ENCODE results near the gene RAPGEF2.

RAPGEF2 gene

GRCh38 chr4:159146488-159146887 is 43.6 kb downstream of the RAPGEF2 start:
- TF ChIP-seq, protein P1, sequence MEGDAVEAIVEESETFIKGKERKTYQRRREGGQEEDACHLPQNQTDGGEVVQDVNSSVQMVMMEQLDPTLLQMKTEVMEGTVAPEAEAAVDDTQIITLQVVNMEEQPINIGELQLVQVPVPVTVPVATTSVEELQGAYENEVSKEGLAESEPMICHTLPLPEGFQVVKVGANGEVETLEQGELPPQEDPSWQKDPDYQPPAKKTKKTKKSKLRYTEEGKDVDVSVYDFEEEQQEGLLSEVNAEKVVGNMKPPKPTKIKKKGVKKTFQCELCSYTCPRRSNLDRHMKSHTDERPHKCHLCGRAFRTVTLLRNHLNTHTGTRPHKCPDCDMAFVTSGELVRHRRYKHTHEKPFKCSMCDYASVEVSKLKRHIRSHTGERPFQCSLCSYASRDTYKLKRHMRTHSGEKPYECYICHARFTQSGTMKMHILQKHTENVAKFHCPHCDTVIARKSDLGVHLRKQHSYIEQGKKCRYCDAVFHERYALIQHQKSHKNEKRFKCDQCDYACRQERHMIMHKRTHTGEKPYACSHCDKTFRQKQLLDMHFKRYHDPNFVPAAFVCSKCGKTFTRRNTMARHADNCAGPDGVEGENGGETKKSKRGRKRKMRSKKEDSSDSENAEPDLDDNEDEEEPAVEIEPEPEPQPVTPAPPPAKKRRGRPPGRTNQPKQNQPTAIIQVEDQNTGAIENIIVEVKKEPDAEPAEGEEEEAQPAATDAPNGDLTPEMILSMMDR (IDR thresholded peaks at IDR 0.05; ENCODE audit: insufficient read depth, missing control alignments): no peak
- FAIRE-seq: no peak
- DNase-seq (ENCODE audit: insufficient read length, low spot score): no peak

- no peak for DNase-seq (ENCODE audit: insufficient read length, low spot score)
- TF ChIP-seq, protein P1 (IDR thresholded peaks at IDR 0.05; ENCODE audit: insufficient read depth, missing control alignments): no peak
- no peak for FAIRE-seq
Measured at GRCh38 chr4:159148441-159148840, 45.6 kb downstream of the RAPGEF2 start.

- DNase-seq (ENCODE audit: insufficient read length, low spot score): no peak
- FAIRE-seq: no peak
- TF ChIP-seq, protein P1 (IDR thresholded peaks at IDR 0.05; ENCODE audit: insufficient read depth, missing control alignments): no peak
Measured at GRCh38 chr4:159149666-159150065, 46.8 kb downstream of the RAPGEF2 start.

DNA sequence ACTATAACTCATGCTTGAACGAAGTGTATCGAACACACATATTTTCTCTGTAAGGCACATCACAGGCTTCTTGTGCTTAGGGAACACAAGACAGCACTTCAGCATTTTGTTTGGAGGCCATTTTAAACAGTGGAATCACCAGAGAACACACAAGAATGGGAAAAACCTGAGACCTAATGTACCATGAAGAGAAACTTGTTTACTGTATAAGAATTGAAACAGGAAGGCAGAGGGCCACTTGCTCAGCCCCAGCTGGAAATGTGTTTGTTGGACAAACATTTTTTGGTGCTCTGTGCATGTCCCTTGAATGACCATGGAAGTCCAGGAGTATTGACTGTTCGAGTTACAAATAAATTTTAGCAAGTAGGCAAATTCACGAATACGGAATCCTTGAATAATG is 47.5 kb downstream of the RAPGEF2 start:
- DNase-seq (ENCODE audit: insufficient read length, low spot score) (no peak), FAIRE-seq (no peak)
- TF ChIP-seq, protein P1 (IDR thresholded peaks at IDR 0.05; ENCODE audit: insufficient read depth, missing control alignments): no peak

DNA sequence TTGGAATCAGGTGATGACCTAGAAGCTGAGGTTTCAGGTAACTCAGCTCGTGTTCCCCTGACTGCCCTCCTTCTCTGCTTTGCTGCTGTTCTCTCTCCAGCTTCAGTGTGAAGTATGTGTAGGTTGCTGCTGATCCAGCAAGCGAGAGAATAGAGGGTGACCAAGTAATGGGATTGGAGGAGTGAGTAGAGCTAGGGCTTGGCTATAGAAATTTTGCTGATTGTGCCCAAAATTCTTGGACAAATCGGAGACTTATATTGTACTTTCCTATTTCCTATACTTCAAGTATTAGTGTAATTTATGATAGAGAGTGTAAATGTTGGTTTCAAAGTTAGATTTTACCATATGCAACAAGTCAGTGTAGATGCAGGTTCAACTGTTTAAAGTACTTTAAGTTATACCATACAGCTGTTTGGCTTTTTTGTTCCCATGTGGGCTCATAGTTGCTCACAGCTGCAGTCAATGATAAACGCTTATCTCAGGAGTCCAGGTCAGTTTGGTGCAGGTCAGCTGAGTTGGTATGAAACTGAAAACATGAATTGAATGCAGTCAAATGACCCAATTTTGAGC is 48.0 kb downstream of the RAPGEF2 start:
- DNase-seq (ENCODE audit: insufficient read length, low spot score) (no peak), FAIRE-seq (no peak)

DNA sequence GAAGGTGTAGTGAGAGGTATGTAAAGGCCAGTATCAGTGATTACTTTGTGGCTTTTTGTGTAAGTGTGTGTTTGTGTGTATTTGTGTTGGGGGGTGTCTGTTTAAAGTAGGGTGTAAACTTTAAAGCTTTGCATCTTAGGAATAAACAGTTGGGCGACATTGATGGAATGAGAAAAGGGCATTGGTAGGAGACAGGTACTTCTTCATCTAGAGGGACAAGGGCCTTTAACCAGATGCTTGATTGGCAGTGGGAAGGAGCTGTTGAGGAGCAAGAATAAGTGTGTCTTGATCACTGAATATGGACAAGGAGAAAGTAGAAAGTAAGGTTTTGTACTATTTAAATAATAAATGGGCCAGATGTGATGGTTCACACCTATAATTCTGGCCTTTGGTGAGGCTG is 48.8 kb downstream of the RAPGEF2 start:
- FAIRE-seq (no peak), DNase-seq (ENCODE audit: insufficient read length, low spot score) (no peak)
- TF ChIP-seq, protein P1 (IDR thresholded peaks at IDR 0.05; ENCODE audit: insufficient read depth, missing control alignments): no peak

More for the DNA sequence above, 48.0 kb downstream of the RAPGEF2 start:
- TF ChIP-seq, protein P1 (IDR thresholded peaks at IDR 0.05; ENCODE audit: insufficient read depth, missing control alignments): no peak

DNA sequence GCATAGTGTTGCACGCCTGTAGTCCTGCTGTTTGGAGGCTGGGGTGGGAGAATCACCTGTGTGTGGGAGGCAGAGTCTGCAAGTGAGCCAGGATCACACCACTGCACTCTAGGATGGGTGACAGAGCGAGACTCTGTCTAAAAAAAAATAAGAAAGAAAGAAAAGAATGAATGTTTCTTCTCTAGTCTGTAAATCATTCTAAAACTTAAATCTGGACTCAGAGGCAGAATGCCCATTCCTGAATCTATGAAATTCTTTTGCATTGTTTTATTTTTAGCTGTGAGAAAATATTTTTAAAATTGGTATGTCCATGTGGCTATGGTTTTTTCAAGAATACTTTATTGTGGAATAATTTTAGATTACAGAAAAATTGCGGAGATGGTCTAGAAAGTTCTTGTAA is 49.3 kb downstream of the RAPGEF2 start:
- TF ChIP-seq, protein P1 (IDR thresholded peaks at IDR 0.05; ENCODE audit: insufficient read depth, missing control alignments): no peak
- no peak for DNase-seq (ENCODE audit: insufficient read length, low spot score)
- FAIRE-seq: no peak

Measured in D721Med (cell line).